GM20431 (cell line): ENCODE data around the gene RALA.
"Not testable (repeated sequence)": the region's sequence is repeated elsewhere in the genome, so short reads cannot be mapped to it uniquely, and the experiment has no call there.

Experiments
- in situ Hi-C: fragments of 300-500 bp; cut with MseI, MboI; formaldehyde crosslinking; loops from one replicate; pipeline ENCODE4 v1.15.0; 2020; ENCODE audit warnings: low sequenced_read_pairs; ENCODE audit not compliant: unreplicated experiment

The RALA gene

DNA sequence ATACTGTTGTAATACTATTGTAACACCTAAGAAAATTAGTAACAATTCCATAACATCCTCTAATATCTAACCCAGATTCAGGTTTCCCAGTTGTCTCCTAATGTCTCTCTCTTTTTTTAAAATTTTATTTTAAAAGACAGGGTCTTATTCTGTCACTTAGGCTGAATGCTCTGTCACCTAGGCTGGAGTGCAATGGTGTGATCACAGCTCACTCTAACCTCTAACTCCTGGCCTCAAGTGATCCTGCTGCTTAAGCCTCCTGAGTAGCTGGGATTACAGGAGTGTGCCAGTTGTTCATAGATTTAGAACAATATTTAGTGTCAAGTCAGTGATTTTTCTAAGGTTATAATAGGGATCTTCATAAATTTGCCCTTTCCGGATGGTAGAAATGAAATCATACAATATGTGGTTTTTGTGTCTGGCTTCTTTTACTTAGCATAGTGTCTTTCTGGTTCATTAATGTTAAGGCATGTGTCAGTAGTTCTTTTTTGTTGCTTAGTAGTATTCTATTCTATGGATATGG, 14.7 kb downstream of the RALA start:
- in situ Hi-C loops = no loop called here

- in situ Hi-C loops = no loop called here
These were observed 19.5 kb downstream of the RALA start for GRCh38 chr7:39642896-39643295.

DNA sequence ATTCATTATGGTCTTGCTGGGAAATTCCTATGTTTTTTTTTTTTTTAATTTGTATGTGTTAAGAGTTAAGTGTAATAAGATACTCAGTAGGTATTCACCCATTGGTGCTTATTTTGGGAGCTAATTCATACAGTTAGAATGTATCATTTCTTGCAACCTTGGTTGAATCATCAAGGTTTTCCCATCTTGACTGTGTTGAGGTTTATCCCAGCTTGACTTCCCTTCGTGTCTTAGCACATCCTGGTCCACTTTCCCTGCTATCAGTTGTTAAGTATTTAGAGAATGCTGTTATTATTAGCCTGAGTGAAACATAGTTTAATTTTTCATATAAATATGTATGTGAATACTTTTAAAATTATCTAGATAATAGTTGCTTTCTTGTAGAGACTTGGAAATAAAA, 20.8 kb downstream of the RALA start:
- in situ Hi-C loops = no loop called here

GRCh38 chr7:39645482-39646407, 22.4 kb downstream of the RALA start:
- in situ Hi-C loops = no loop called here

GRCh38 chr7:39647816-39648215, 24.4 kb downstream of the RALA start:
- in situ Hi-C loops = no loop called here

DNA sequence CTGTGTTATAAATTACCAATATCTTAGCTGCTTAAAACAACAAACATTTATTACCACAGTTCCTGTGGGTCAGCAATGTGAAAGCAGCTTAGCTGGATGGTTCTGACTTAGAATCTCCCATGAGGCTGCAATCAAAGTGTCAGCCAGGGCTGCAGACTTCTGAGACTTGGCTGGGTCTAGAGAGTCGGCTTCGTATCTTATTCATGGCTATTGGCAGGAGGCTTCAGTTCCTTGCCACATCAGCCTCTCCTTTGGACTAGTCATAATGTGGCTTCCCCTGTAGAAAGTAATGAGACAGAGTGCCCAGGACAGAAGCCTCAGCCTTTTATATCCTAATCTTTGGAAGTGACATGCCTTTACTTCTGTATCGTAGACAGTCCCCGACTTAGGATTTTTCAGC, 27.3 kb downstream of the RALA start:
- in situ Hi-C loops = no loop called here

DNA sequence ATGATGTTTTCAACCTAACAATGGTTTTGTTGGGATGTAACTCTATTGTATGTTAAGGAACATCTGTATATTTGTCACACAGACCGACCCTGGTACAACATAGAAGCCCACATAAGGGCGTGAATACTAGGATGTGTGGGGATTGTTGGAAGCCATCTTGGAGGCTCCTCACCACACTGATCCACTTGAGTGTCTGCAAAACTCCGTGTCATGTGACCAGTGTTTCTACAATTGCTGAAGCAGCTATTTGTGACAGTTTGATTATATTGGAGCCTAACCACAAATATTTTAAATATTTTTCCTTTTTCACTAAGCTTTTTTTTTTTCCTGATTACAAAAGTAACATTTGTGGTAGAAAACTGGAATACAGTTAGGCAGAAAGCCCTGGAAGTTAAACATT, 27.9 kb downstream of the RALA start:
- in situ Hi-C loops = no loop called here

GRCh38 chr7:39656415-39656814, 33.0 kb downstream of the RALA start:
- in situ Hi-C loops = no loop called here

GRCh38 chr7:39659356-39660013, 36.1 kb downstream of the RALA start:
- in situ Hi-C loops = no loop called here

DNA sequence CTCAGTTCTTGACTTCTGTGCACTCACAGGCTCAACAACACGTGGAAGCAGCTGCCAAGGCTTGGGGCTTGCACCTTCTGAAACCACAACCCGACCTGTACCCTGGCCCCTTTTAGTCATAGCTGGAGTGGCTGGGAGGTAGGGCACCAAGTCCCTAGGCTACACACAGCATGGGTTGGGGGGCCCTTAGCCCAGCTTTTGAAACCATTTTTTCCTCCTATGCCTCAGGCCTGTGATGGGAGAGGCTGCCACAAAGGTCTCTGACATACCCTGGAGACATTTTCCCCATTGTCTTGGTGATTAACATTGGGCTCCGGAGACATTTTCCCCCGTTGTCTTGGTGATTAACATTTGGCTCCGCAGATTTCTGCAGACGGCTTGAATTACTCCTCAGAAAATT, 38.6 kb downstream of the RALA start:
- in situ Hi-C loops = no loop called here

DNA sequence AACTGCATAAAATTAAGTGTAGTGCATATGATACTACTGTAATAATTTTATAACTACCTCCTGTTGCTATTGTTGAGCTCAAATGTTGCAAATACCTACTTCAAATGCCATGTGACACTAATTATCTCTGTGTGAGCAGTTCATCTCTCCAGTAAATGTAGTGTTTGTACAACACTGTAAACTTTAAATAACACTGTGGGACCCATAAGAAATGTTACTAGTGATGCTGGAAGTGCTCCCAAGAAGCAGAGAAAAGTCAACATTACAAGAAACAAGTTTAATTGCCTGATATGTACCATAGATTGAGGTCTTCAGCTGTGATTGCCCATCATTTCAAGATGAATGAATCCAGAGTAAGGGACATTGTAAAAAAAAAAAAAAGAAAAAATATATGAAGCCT, 39.9 kb downstream of the RALA start:
- in situ Hi-C loops = no loop called here

DNA sequence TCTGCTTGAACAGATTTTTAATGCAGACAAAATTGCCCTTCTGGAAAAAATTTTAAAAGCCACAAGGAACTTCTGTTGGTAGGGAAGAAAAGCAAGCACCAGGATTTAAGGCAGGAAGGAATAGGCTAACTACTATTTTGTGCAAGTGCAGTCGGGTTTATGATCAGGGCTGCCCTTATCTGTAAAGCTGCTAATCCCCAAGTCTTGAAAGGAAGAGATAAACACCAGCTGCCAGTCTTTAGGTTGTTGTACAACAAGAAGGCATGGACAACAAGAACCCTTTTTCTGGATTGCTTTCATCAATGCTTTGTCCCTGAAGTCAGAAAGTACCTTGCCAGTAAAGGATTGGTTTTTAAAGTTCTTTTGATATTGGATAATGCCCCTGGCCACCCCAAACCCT, 40.7 kb downstream of the RALA start:
- in situ Hi-C loops = no loop called here

DNA sequence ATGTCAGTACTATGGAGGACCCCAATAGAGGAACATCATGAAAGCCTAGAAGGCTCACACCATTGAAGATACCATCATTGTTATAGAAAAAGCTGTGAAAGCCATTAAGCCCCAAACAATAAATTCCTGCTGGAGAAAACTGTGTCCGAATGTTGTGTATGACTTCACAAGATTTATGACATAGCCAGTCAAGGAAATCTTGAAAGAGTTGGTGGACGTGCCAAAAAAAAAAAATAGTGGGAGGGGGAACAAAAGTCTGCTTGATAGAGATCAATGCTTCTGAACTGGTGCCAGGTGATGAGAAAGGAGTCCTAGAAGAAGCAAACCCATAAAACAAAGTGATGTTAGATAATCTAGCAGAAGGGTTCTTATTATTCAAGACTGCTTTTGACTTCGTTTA, 41.2 kb downstream of the RALA start:
- in situ Hi-C loops = no loop called here

- in situ Hi-C loops = no loop called here
These were observed 43.2 kb downstream of the RALA start for GRCh38 chr7:39666562-39666961.

DNA sequence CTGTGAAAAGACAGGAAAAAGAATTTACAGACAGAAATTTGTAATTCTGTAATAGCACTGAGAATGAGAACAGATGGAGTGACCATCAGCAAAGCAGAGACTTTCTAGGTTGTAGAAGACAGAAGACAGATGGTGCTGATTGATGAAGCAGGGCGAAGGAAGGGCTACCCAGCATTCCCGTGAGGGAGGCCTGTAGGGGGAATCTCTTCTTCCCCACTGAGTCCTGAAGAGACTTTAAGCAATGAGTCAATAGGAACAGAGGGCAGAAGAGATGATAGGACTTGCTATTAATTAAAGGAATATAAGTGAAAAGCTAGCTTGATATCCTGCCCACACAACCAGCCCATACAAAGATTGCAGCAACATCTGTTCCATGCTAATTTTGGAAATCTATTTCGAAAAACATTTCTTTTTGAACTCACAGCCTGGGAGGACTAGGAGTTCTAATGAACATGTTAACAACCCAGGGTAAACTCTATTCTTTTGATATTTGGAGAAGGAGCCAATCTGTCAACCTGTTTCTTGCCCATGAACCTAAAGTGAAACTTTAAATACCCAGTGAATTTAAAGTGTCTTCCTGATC, 44.1 kb downstream of the RALA start:
- in situ Hi-C loops = no loop called here

DNA sequence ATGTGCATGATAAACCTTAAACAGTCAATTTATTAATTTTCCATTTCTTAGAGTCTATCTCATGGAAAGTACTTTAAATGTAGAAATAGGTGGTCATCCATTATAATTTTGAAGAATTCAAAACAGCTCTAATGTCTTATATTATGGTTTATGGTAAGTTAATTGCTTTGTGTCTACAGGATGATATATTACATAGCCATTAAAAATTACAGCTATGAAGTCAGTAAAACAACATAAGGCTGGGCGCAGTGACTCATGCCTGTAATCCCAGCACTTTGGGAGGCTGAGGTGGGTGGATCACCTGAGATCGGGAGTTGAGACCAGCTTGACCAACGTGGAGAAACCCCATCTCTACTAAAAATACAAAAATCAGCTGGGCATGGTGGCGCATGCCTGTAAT, 44.9 kb downstream of the RALA start:
- in situ Hi-C loops = not testable (repeated sequence)

DNA sequence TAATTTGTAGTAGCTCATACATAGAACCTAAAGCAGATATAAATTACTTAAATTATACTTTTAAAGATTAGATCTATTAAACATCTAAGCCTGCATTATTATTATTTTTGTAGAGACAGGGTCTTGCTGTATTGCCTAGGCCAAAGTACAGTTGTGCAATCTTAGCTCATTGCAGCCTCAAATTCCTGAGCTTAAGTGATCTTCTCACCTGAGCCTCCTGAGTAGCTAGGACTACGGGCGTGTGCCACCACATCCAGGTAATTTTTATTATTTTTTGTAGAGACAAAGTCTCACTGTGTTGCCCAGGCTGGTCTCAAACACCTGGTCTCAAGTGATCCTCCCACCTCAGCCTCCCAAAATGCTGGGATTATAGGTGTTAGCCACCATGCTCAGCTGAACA, 46.7 kb downstream of the RALA start:
- in situ Hi-C loops = no loop called here

GRCh38 chr7:39670934-39671333, 47.6 kb downstream of the RALA start:
- in situ Hi-C loops = no loop called here

DNA sequence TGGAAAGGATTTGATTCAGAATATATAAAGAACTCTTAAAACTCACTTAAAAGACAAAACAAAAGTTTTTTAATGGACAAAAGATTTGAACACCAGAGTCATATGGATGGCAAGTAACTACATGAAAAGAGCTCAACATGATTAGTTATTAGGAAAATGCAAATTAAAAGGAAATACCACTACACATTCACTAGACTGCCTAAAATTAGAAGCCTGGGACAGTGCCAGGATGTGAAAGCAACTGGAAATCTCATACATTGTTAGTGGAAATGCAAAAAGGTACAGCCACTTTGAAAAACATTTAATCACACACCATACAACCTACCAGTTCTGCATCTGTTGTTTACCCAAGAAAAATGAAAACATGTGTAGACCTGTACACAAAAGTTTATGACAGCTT, 48.8 kb downstream of the RALA start:
- in situ Hi-C loops = no loop called here

DNA sequence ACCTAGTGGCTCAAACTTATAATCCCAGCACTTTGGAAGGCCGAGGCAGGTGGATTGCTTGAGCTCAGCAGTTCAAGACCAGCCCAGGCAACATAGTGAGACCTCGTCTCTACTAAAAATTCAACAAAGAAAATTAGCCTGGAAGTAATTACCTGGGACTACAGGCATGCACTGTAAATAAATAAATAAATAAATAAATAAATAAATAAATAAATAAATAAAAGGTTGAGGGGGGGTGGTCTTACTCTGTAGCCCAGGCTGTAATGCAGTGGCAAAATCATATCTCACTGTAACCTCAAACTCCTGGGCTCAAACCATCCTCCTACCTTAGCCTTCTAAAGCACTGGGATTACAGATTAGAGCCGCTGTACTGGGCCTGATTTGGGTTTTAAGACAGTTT, 50.5 kb downstream of the RALA start:
- in situ Hi-C loops = no loop called here

DNA sequence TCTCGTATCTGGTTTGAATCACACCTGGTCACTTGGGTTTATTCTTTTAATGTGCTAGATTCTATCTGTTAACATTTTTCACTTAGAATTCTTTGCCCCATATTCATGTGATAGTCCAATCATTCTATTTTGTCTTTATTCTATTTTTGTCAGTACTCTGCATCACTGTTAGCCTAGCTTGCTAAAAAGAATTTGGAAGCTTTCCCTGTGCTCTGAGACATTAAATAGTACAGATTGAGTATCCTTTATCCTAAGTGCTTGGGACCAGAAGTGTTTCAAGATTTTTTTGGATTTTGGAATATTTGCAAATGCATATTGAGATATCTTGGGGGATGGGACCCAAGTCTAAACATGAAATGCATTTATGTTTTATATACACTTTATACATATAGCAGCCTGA, 51.0 kb downstream of the RALA start:
- in situ Hi-C loops = no loop called here
